Uterus (tissue), 4 donors: Measurements from ENCODE around the gene IKZF3. TPM values are rescaled to one million over a fixed set of nuclear protein-coding genes. Genes with fewer than 3 reads are reported as not detected.

Source experiments
- DNase-seq, 2 donors: peaks; one replicate each; pipeline ENCODE4 v3.0.0-alpha.2; 2019 to 2020
- H3K27ac ChIP-seq, 2 donors: fragments of 200-600 bp; sonication (generic); 1 replicate in 1 of 2; 2 replicates in 1 of 2; pipeline ENCODE4 v1.5.1; 2016 to 2018
- H3K27me3 ChIP-seq, 2 donors: fragments of 200-600 bp; sonication (generic); one replicate each; pipeline ENCODE4 v1.5.1; 2018 to 2019; ENCODE audit warnings: control low read depth in 1 of 2
- H3K36me3 ChIP-seq, 2 donors: fragments of 200-600 bp; sonication (generic); one replicate each; pipeline ENCODE4 v1.5.1; 2019; ENCODE audit warnings: control low read depth in 1 of 2
- H3K4me1 ChIP-seq, 2 donors: fragments of 200-600 bp; sonication (generic); one replicate each; pipeline ENCODE4 v1.5.1; 2018 to 2019; ENCODE audit warnings: control low read depth in 1 of 2
- H3K4me3 ChIP-seq, 2 donors: fragments of 200-600 bp; sonication (generic); 1 replicate in 1 of 2; 2 replicates in 1 of 2; pipeline ENCODE4 v1.5.1; 2018 to 2019; ENCODE audit warnings: mild to moderate bottlenecking in 1 of 2
- H3K9me3 ChIP-seq, 2 donors: fragments of 200-600 bp; sonication (generic); one replicate each; pipeline ENCODE4 v1.5.1; 2019; ENCODE audit warnings: control low read depth in 1 of 2
- CTCF ChIP-seq, 4 experiments: fragments of 200-600 bp in 2 of 4; fragments of 450-650 bp in 2 of 4; sonication (generic) in 2 of 4; IDR thresholded peaks; one replicate each; pipeline ENCODE4 v1.5.1; 2016 to 2019; ENCODE audit warnings: antibody characterized with exemption in 4 of 4, mild to moderate bottlenecking in 2 of 4, moderate library complexity in 1 of 4
- POLR2A ChIP-seq, 2 donors: fragments of 450-650 bp; IDR thresholded peaks; one replicate each; pipeline ENCODE4 v1.6.1; 2016; ENCODE audit warnings: antibody characterized with exemption in 2 of 2, mild to moderate bottlenecking in 1 of 2, moderate library complexity in 1 of 2
- intact Hi-C: fragments of 100-400 bp; cut with DNase I; formaldehyde crosslinking; loops from one replicate; pipeline ENCODE4 v1.15.1; 2023; ENCODE audit warnings: low total_unique reads
- total RNA-seq, 4 donors: library from RNA; depleted of rRNA in 3 of 4; stranded (reverse); fragments of >200 nt in 3 of 4; gene quantifications; one replicate each; pipeline versions ENCODE4 v1.1.0 to v1.2.4, GENCODE V29; 2014 to 2023
- donor health status: DM: yes; HTN: yes; CAD: no.

IKZF3 gene
- total RNA-seq, 4 donors from 2014 or later, result 0.88 to 2.1 (median 1.6) TPM

- H3K4me1 ChIP-seq, result no peaks in the 10 kb centered on the region
- H3K36me3 ChIP-seq, result no peaks in the 10 kb centered on the region
- no peaks in the 10 kb centered on the region for H3K9me3 ChIP-seq
- intact Hi-C loops, result no loop called here
- TF ChIP-seq POLR2A (IDR thresholded peaks at IDR 0.05) (no peak), CTCF (IDR thresholded peaks at IDR 0.05) (no peak)
- DNase-seq, result no peak
- H3K4me3 ChIP-seq, result no peak overlapping the region
- H3K27ac ChIP-seq, result no peak overlapping the region
- no peaks in the 10 kb centered on the region for H3K27me3 ChIP-seq
Measured at GRCh38 chr17:39781031-39781860, 82.9 kb downstream of the IKZF3 start.

GRCh38 chr17:39777534-39778365 is 86.4 kb downstream of the IKZF3 start:
- intact Hi-C loops, result no loop called here
- Histone ChIP-seq H3K4me1 (no peaks in the 10 kb centered on the region), H3K9me3 (no peaks in the 10 kb centered on the region), H3K27me3 (no peaks in the 10 kb centered on the region), H3K4me3 (no peak overlapping the region), H3K27ac (no peak overlapping the region), H3K36me3 (no peaks in the 10 kb centered on the region)
- no peak for DNase-seq
- TF ChIP-seq POLR2A (IDR thresholded peaks at IDR 0.05) (no peak), CTCF (IDR thresholded peaks at IDR 0.05) (no peak)

- no peak overlapping the region for H3K4me3 ChIP-seq
- intact Hi-C loops, result no loop called here
- DNase-seq, result no peak
- H3K27me3 ChIP-seq, result no peaks in the 10 kb centered on the region
- H3K4me1 ChIP-seq, result no peaks in the 10 kb centered on the region
- H3K9me3 ChIP-seq, result no peaks in the 10 kb centered on the region
- H3K27ac ChIP-seq, result no peak overlapping the region
- no peaks in the 10 kb centered on the region for H3K36me3 ChIP-seq
- TF ChIP-seq CTCF (IDR thresholded peaks at IDR 0.05) (no peak), POLR2A (IDR thresholded peaks at IDR 0.05) (no peak)
Measured at GRCh38 chr17:39776252-39776651, 87.9 kb downstream of the IKZF3 start.

GRCh38 chr17:39775031-39775430 is 89.1 kb downstream of the IKZF3 start:
- no peaks in the 10 kb centered on the region for H3K27me3 ChIP-seq
- intact Hi-C loops, result no loop called here

More at GRCh38 chr17:39775031-39775430, 89.1 kb downstream of the IKZF3 start:
- H3K36me3 ChIP-seq, result no peaks in the 10 kb centered on the region
- DNase-seq, result no peak
- H3K9me3 ChIP-seq, result no peaks in the 10 kb centered on the region
- no peak overlapping the region for H3K27ac ChIP-seq
- H3K4me3 ChIP-seq, result no peak overlapping the region
- H3K4me1 ChIP-seq, result no peaks in the 10 kb centered on the region
- TF ChIP-seq POLR2A (IDR thresholded peaks at IDR 0.05), result no peak
- no peak for TF ChIP-seq CTCF (IDR thresholded peaks at IDR 0.05)
